AML-193 (cell line): ENCODE measurements around the gene UNC119B.

Experiments
- DNase-seq, 2 experiments: peaks; one replicate each; lab custom pipeline; 2025; lab: John Stamatoyannopoulos, UW

UNC119B gene

GRCh38 chr12:120688527-120689071 lies 21.7 kb upstream of the UNC119B start:
- peak; percentile 15 to 27 for DNase-seq

GRCh38 chr12:120689397-120690082 lies 20.7 kb upstream of the UNC119B start:
- no peak for DNase-seq

- DNase-seq: no peak
Observed at GRCh38 chr12:120690083-120690450, 20.2 kb upstream of the UNC119B start.

- DNase-seq: no peak
Observed at GRCh38 chr12:120690978-120691377, 19.3 kb upstream of the UNC119B start.

GRCh38 chr12:120692524-120693033 lies 17.7 kb upstream of the UNC119B start:
- no peak for DNase-seq

GRCh38 chr12:120693848-120694247 lies 16.4 kb upstream of the UNC119B start:
- no peak for DNase-seq

GRCh38 chr12:120696626-120697025 lies 13.6 kb upstream of the UNC119B start:
- no peak for DNase-seq

GRCh38 chr12:120697344-120697743 lies 12.9 kb upstream of the UNC119B start:
- DNase-seq: no peak

GRCh38 chr12:120698665-120699064 lies 11.6 kb upstream of the UNC119B start:
- peak; percentile 37 to 67 for DNase-seq

GRCh38 chr12:120699553-120699952 lies 10.7 kb upstream of the UNC119B start:
- DNase-seq: no peak

GRCh38 chr12:120700886-120701285 lies 9.4 kb upstream of the UNC119B start:
- no peak for DNase-seq

- no peak for DNase-seq
Observed at GRCh38 chr12:120702637-120703036, 7.6 kb upstream of the UNC119B start.

GRCh38 chr12:120703311-120703942 lies 6.8 kb upstream of the UNC119B start:
- DNase-seq: no peak

- DNase-seq: no peak
Observed at GRCh38 chr12:120705618-120706017, 4.6 kb upstream of the UNC119B start.

- no peak for DNase-seq
Observed at GRCh38 chr12:120706029-120706428, 4.2 kb upstream of the UNC119B start.

- no peak for DNase-seq
Observed at GRCh38 chr12:120708651-120709050, 1.6 kb upstream of the UNC119B start.

GRCh38 chr12:120710805-120711296 lies 593 bp downstream of the UNC119B start:
- no peak for DNase-seq

GRCh38 chr12:120711411-120711810 lies 1.2 kb downstream of the UNC119B start:
- no peak for DNase-seq

GRCh38 chr12:120712610-120713009 lies 2.4 kb downstream of the UNC119B start:
- DNase-seq: no peak

- peak; percentile 82 to 85 for DNase-seq
Observed at GRCh38 chr12:120713861-120714482, 3.7 kb downstream of the UNC119B start.

GRCh38 chr12:120718055-120718454 lies 7.8 kb downstream of the UNC119B start:
- DNase-seq: no peak

- no peak for DNase-seq
Observed at GRCh38 chr12:120719072-120719471, 8.8 kb downstream of the UNC119B start.
